GM18909 (cell line): ENCODE measurements around the gene BOD1L1.

ENCODE experiments used
- ATAC-seq: cut with Tn5 transposase; IDR thresholded peaks from one replicate; pipeline ENCODE4 v1.9.1; 2021; ENCODE audit warnings: mild to moderate bottlenecking; ENCODE audit not compliant: unreplicated experiment, poor library complexity

The BOD1L1 gene

DNA sequence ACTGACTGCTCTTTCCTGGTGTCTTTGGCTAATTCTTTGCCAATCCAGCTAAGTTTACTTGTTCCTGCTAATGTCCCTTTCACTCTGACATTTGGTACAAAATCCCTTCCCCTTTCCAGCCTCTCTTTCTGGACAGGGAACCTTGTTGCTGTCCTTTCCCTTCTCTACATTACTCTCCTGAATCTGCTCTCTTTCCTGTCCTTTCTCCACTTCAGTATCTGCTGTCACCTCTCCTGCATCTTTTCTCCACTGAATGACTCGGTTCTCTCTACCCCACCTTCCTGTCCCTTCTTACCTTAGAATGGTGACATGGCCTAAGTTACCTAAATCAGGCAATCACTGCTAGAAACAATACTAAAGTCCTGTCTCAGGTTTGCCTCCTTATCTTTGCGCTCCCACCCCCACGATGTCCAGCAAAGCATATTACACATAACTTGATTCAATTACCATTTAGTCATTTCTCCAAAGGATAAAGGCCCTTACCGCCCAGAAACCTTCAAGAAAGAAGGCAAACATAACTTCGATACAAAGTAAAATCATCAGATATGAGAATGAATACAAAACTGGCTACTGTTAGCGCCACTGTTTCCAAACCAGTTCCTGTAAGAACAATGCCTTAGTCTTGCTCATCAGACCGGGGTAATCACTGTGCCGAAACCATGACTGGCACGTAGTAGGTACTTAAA is 890 bp downstream of the BOD1L1 start:
- no peak for ATAC-seq

DNA sequence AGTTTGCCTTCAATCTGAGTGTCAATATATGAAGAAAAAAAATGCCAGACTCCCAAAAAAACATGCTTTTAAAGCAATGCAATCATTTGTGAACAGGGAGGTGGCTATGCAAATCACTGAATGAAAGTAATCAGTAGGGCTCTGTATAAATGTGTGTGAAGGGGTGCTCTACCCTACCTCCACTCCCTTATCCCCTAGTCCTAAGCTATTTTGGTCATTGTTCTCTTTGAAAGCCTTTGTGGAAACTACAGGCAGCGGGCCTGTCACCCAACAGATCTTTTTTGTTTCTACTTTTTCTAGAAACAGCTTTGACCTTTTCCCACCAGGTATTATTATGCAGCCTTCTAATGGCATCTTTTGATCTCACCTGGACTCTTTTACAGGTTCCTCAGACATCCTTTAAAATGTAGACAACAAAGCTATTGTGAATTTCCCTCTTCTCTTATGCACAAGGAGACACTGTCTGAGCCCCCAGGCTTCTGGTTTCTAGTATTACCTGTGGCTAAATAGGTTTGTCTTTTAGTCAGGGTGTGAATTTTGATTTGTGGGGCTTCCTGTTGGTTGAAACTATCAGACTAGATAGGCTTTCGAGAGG is 9.2 kb downstream of the BOD1L1 start:
- no peak for ATAC-seq

DNA sequence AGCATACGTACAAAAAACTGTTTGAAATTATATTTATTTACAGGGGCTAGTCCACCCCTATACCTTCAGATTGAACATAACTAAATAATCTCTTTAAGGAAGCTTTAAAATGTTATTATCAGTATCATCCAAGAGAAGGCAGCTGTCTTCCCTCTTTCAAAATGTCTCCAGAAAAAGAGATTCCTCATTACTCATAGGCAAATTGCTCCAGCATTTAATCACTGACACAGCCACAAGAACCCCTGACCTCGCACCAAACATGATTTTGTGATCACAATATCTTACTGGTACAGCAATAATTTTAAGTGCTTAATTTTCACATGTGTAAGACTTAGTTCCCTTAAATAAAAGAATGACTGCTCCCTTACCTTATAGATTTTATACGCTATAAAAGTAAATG is 9.7 kb downstream of the BOD1L1 start:
- no peak for ATAC-seq

DNA sequence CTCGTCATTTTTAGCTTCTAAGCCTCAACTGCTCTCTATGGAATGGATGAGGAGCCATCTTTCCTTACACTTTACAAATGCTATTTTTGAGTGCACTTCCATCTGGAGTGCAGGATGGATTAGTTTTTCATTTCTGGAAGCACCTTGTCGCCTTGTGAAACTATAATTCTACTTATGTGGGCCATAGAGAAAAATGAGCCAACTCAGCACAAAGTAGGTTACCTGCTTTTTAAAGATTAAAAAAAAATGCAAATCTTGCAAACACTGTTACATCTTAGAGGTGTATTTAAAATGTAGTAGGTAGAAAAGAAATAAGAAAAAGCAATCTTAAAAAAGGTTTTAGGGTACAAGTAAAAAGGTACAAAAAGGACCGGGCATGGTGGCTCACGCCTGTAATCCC is 10.9 kb downstream of the BOD1L1 start:
- no peak for ATAC-seq

DNA sequence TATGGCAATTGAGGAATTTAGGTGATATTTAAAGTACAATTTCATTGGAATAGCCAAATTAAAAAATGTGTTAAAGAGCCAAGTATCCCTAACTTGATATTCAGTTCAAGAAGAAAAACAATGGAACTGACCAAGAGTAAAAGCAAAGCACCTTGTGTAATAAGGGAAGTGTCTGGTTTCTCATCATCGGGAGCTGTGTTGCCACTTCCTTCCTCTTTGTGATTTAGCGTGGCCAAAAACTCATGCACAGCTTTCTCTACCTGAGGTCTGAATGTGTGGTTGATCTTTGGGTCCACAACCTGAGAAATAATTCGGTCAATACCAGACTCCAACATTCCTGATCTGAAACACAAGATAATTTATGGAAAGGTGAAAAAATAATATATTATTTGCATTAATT is 12.4 kb downstream of the BOD1L1 start:
- ATAC-seq = peak; percentile 79

DNA sequence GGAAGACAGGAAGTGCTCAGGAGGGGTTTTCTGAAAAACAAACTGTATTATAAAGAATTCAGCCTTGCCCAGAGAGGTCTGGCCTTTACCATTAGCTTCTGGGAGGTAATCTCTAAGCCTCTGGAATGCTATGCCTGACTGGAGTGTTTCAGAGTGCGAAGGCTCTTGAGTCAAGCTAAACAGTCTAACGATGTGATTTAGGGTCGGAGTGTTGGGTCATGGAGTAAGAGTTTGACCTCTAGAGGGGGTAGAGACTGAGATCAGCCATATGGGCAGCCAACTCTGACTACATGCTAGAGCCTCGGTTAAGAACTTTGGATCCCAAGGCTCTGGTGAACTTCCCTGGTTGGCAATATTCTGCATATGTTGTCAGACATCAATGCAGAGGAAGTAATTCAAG is 15.0 kb downstream of the BOD1L1 start:
- ATAC-seq = no peak

DNA sequence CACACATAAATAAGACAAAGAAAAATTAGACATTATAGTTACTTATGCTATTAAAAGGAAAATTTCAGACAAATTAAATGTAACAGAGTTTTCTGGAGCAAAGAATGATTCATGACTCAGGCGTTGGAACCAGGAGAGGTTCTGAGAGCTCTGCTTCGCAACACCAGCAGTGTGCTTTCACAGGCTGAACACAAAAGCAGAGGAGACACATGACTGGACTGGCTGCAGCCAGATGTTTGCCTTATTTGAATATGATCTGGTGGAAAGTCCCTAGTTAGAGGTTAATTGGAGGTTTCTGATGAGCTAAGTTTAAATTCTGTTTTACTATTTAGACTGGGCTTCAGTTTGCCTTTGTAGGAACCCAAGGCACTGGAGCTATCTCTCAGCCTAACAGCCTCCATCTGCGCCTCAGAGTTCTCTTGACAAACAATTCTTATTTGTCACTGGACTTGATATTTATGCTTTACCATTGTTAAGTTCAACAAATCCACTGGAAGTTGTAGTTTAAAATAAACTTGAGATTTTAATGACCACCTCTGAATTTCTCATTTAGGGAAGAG is 16.2 kb downstream of the BOD1L1 start:
- ATAC-seq = peak; percentile 95

DNA sequence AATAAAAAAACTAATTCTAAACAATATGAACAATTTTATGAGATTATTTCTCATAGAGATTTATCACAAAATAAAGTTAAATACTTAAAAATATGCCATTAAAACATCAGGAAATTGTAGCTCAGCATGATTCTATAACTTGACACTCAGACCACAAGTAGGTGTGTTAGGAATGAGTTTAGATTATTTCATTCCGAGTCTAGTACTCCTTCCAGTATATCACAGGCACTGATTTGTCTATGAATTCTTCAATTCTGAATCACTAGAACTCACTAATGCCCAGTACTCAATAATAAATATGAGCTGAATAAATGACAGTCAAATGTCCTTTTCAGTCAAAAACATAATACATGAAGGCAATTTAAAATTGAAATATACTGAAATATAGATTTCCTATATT is 22.2 kb downstream of the BOD1L1 start:
- ATAC-seq = no peak

DNA sequence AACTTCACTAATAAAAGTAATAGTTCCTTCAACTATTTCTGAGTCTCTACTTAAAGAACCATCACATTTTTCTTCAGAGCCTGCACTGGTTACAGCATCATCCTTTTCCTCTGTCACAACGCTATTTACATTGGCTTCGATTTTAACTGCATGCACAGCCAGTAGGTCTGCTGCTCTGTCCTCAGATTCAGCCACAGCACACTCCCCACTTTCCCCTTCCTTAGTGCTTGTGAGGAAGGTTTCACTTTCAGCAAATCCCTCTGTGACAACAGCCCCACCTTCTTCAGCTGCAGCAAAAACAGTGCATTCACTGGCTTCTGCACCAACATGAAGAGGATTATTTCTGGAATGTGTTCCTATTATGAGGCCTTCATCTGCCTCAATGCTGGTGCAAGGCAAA is 25.7 kb downstream of the BOD1L1 start:
- no peak for ATAC-seq

DNA sequence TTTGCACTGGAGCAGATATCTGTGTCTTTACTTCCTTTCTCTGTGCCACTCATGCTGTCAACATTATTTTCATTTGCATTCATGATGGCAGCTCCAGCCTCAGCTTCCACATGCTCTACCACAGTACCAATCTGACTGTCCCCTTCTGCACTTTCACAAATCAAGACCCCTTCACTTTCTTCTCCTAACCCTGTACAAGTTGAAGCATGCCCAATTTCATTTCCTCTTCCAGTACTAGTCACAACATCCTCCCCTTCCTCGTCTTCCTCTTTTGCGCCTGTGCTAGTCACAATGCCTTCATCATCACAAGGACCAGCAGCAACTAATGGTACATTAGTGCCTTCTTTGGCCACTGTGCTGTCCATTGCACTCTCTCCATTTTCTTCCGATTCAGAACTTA is 26.5 kb downstream of the BOD1L1 start:
- ATAC-seq = peak; percentile 74

DNA sequence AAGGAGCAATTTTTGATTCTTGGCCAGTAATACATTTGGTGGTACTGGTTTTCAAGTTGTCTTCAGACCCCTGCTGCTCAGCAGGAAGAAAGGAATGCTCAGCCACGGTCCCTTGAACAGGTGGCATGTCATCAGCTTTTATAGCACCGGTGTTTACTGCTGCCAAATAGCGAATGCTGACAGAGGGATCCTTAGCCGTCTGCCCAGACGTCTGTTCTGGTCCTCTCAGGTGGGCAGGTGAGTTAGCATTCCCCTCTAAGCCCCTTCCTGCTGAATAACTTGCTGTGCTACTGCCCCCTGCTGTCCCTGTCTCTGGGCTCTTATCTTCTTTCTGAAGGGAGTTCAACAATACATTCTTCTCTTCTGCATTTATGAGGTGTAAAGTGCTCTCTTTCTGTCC is 28.4 kb downstream of the BOD1L1 start:
- ATAC-seq = no peak

DNA sequence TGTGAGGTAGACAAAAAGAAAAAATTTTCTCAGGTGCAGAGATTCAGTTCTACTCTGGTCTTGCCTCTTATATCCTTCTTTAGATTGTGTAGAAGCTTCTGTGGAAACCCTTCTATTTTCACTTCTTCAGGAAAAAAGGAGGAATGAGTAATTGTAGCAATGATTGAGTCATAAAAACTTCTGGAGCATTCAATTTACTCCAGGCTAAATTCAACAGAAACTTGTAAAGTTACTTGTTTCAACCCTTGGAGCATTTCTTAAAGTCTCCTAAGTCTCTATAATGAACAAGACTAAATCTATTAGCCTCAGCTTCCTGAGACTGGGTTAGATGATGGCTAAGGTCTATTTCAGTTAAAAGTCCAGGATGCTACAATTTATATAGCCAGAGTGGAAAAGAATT is 29.9 kb downstream of the BOD1L1 start:
- no peak for ATAC-seq

DNA sequence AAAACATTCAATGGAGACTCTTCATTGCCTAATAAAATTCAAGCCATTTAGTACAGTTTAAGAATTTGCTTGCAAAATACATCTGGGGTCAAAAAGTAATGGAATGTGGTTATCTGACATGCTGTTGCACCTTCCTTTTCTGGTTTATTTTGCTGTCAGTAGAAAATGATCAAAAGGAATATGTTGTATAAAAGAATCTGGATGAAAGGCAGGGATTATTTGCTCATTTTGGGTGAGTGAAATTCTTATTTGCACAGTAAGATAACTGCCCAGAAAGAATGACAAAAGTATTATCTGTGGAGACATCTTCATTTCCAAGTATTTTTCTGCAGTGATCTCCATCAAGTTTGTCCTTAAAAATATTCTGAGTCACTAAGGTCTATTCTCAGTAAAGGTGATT is 30.4 kb downstream of the BOD1L1 start:
- no peak for ATAC-seq

DNA sequence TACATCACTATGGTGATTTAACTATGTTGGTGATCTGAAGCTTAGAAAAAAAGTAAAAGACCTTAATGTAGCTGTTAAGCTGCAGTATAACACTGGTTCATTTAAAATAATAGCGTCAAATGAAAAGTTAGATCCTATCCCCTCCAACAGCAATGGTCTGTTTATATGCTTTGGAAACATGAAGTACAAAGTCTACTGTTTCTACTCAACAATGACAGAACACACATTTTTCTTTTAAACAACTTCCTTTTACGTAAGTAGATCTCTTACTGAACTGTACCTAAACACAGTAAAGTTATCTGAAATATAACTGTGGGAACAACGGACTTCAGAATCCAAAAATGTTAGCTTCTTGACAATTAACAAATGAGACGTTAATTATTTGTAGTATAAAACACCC is 35.3 kb downstream of the BOD1L1 start:
- no peak for ATAC-seq

DNA sequence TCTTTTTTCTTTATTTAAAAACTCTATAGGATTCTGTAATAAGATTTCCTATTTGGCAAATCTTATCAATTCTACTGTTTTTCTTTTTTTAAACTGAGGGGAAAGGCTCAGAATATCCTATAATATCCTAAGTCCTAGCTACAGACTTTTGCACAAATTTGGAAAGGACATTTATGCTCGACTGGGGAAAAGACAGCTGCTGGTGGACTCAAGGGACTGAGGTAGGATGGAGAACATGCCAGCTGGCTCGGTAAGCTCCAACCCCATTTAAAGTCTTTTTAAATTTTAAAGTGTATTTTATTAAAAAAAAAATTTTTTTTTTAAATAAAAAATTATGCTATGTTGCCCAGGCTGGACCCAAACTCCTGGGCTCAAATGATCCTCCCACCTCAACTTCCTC is 36.8 kb downstream of the BOD1L1 start:
- ATAC-seq = no peak

DNA sequence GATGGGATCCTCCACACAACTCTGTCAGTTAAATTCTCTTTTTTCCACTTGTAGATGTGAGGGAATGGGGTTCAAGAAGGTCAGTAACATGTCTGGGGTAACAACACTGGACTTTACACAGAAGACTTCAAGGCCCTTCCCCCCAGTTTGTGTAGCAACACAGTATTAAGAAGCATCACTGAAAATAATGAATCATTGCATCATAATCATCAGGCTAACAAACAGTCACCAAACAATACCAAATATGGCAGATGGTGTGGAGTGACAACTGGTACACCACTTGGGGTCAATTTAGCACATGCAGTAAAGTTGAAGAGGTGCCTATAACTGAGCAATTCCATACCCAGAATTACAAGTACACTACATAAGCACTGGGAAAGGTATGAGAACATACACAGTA is 38.6 kb downstream of the BOD1L1 start:
- ATAC-seq = no peak

DNA sequence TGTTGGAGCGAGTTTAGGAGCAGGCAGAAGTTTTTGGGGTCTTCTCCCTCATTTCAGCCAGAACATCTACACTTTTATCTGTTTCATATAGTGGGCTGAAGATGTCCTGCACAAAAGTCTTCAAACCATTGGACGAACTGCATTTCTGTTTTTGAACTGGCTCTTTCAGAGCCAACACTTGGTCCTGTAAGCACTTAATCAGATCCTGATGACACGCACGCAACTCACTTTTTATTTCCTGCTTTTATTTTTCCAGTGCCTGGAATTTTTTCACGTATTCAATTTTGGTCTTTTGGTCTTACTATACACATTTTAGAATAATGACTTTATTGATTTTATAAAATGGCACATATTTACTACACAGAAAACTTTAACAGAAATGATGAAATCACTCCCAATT is 43.0 kb downstream of the BOD1L1 start:
- no peak for ATAC-seq

DNA sequence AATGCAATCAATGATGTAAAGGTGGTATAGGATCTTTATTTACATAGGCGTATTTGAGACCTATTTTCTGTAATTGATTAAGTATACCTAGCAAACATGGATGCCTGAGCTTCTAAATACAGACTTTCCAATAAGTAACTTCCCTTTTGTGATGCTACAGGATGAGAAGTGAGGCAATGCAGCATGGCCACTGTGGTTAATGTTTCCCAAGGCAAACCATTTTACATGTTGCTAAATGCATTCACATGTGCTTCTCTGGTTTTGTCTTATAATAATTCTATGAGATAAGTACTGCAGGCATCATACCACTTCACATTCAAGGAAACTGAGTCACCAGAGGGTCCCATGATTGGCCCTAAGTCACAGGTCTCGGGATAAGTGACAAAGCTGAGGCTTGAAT is 47.5 kb downstream of the BOD1L1 start:
- ATAC-seq = no peak

DNA sequence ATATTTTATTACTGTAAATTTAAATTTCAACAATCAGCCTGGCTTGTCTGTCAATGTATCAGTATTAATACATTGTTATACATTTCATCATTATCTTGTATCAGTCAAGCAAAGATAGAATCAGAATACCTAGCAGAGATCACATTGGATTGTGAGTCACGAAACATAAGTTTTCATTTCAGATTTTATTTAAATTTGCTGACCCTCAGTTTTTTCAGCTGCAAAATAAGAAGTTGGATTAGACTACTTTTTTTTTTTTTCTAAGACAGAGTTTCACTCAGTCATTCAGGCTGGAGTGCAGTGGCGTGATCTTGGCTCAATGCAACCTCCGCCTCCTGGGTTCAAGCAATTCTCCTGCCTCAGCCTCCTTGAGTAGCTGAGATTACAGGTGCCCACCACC is 49.9 kb downstream of the BOD1L1 start:
- ATAC-seq = no peak

DNA sequence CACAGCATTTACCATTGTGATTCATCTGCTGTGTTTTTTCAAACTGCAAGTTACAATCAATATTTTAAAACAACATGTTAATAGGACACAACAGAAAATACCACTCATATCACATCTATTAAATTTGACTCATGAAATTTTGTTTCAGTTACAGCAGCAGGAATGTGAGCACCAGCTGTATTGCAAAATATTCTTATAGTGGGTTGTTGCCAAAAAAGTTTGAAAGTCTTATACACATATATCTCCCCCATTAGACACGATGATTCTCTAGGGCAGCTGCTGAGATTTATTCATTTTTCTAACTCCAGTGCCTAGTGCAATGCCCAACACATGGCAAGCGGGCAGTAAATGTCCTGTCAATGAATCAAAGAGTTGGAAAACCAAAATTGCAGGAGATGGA is 56.6 kb downstream of the BOD1L1 start:
- ATAC-seq = no peak

DNA sequence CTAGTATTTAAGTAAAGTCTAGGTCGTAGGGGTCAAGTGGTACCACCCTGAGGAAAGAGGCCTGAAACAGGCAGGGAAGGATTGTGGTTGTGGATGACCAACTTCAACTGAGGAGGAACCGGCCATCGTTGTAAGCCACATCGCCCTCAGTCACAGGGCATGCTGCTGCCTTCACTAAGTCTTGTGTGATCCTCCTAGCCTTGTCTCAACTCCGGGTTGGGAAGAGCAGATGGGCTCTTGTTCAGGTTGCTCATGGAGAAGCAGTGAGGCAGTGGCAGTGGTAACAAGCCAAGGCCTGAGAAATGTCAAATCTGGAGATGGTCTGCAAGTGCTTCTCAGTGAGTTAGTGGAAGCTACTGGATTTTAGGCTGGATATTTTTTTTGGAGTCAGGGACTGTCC is 60.4 kb downstream of the BOD1L1 start:
- no peak for ATAC-seq

DNA sequence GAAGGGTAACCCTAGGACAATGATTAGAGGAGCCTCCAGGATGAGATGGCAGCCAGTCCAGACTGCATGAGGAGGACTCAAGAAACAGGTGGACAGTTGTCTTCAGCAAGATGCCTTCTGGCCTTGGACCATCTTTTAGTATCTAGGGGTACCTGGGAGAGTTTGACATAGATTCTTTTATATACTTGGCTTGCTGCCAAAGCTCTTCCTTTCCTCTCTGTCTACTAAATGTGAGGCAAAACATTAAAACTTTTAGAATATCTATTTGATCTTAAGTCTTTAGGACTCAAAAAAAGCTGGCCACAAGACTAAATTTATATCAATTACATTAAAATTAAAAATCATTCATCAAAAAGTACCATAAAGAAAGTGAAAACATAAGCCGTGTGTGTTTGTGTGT is 64.6 kb downstream of the BOD1L1 start:
- no peak for ATAC-seq
